GM19397 (cell line): ENCODE measurements around the gene PLGRKT.
"Not testable (repeated sequence)": the region's sequence is repeated elsewhere in the genome, so short reads cannot be mapped to it uniquely, and the experiment has no call there.

Source experiments
- ATAC-seq: cut with Tn5 transposase; IDR thresholded peaks from one replicate; pipeline ENCODE4 v1.9.1; 2021; ENCODE audit warnings: mild to moderate bottlenecking, moderate library complexity; ENCODE audit not compliant: unreplicated experiment

Gene PLGRKT

DNA sequence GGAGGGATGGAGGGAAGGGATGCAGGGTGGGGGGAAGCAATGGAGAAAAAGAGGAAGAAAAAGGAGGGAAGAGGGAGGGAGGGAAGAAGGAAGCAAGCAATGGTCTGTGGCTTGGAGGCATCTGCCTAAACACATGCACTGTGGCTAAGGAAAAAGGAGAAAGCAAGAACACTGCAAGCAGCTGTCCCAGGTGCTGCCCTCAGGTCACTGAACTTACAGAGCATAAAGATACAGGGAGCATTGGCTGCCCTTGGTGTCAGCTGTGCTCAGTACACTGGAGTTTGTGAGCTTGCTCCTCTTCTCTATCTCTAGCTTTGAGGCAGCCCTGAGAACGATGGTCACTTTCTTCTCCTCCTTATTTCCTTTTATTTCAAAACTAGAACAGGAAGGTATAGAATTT lies 116.1 kb downstream of the PLGRKT start:
- not testable (repeated sequence) for ATAC-seq

DNA sequence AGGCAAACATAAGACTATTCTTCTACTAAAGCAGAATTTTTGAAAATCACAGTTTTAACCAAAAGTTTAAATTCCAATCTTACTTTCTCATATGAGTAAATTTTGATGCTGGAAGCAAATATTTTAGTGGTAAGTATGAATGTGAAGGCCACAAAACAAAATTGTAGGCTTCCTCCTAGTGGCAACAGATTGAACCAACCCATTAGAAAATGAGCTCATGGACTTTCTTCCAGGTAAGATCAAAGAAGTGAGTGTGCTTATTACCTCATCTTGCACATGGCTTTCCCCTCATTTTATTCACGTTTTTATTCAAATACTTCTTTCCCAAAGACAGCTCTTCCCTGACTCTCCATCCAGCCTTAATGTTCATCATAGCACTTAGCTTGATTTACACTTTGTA lies 116.7 kb downstream of the PLGRKT start:
- ATAC-seq, result no peak

GRCh38 chr9:5316406-5316805 lies 121.3 kb downstream of the PLGRKT start:
- not testable (repeated sequence) for ATAC-seq

GRCh38 chr9:5315187-5315923 lies 122.4 kb downstream of the PLGRKT start:
- ATAC-seq, result no peak

DNA sequence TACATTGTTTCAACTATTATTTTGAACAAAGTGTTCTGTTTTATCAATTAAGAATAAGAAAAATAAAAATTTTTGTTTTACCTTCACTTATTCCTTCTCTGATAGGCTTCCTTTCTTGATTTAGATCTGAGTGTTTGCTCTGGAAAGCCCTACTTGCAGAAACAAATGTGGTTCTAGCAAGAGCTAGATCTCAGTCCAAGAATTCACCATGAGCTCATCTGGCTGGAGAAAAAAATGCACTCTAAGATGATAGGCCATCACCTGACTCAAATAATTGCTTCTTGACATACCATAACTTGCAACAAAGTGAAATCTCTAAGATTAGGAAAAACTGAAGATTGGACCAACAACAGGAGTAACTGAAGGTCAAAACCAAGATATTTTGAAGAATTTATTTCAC lies 126.9 kb downstream of the PLGRKT start:
- no peak for ATAC-seq
